H9 (cell line): Measurements from ENCODE around the gene SDHB. TPM values are rescaled to one million over a fixed set of nuclear protein-coding genes. Genes with fewer than 3 reads are reported as not detected.

Experiments
- DNase-seq: peaks from one replicate; pipeline ENCODE4 v3.0.0-alpha.2; 2017
- H2AFZ ChIP-seq: one replicate; pipeline ENCODE4 v1.6.1; 2013; ENCODE audit warnings: mild to moderate bottlenecking, low read length, control low read depth, moderate library complexity
- H2AK5ac ChIP-seq: 2 replicates; pipeline ENCODE4 v1.6.1; 2013; ENCODE audit warnings: low read length, control low read depth, mixed read lengths; ENCODE audit not compliant: insufficient read length
- H2BK120ac ChIP-seq: one replicate; pipeline ENCODE4 v1.6.1; 2013; ENCODE audit warnings: low read depth, mild to moderate bottlenecking, low read length, control low read depth, inconsistent platforms; ENCODE audit not compliant: poor library complexity, severe bottlenecking
- H2BK12ac ChIP-seq: 2 replicates; pipeline ENCODE4 v1.6.1; 2013; ENCODE audit warnings: low read length, control low read depth, mixed read lengths, low read depth; ENCODE audit not compliant: insufficient read length
- H2BK15ac ChIP-seq: 2 replicates; pipeline ENCODE4 v1.6.1; 2013; ENCODE audit warnings: low read depth, low read length, control low read depth
- H2BK20ac ChIP-seq: one replicate; pipeline ENCODE4 v1.6.1; 2013; ENCODE audit warnings: low read depth, mild to moderate bottlenecking, low read length, control low read depth, inconsistent platforms; ENCODE audit not compliant: poor library complexity, severe bottlenecking
- H2BK5ac ChIP-seq: 2 replicates; pipeline ENCODE4 v1.6.1; 2013; ENCODE audit warnings: low read length, control low read depth, mixed read lengths; ENCODE audit not compliant: insufficient read length
- H3K14ac ChIP-seq: 2 replicates; pipeline ENCODE4 v1.6.1; 2013; ENCODE audit warnings: low read length, control low read depth; ENCODE audit not compliant: insufficient read depth
- H3K18ac ChIP-seq: 2 replicates; pipeline ENCODE4 v1.6.1; 2013; ENCODE audit warnings: low read depth, mild to moderate bottlenecking, mixed read lengths, low read length, control low read depth; ENCODE audit not compliant: insufficient read length
- H3K23ac ChIP-seq: 2 replicates; pipeline ENCODE4 v1.6.1; 2013; ENCODE audit warnings: low read length, control low read depth, mixed read lengths, low read depth; ENCODE audit not compliant: insufficient read length
- H3K23me2 ChIP-seq: 2 replicates; pipeline ENCODE4 v1.6.1; 2013; ENCODE audit warnings: low read depth, mild to moderate bottlenecking, mixed read lengths, low read length, control low read depth; ENCODE audit not compliant: insufficient read length, poor library complexity, severe bottlenecking
- H3K27ac ChIP-seq: 2 replicates; pipeline ENCODE4 v1.5.1; 2013; ENCODE audit warnings: low read length, control low read depth, mixed read lengths, low read depth; ENCODE audit not compliant: insufficient read length
- H3K27me3 ChIP-seq: 2 replicates; pipeline ENCODE4 v1.6.1; 2013; ENCODE audit warnings: low read length, control low read depth, inconsistent platforms; ENCODE audit not compliant: insufficient read depth
- H3K4ac ChIP-seq: 2 replicates; pipeline ENCODE4 v1.6.1; 2013; ENCODE audit warnings: low read depth, mild to moderate bottlenecking, control low read depth, inconsistent platforms, low read length, moderate library complexity
- H3K4me1 ChIP-seq: 2 replicates; pipeline ENCODE4 v1.6.1; 2013; ENCODE audit warnings: low read length, control low read depth, inconsistent platforms; ENCODE audit not compliant: insufficient read depth
- H3K4me2 ChIP-seq: 2 replicates; pipeline ENCODE4 v1.6.1; 2013; ENCODE audit warnings: low read length, control low read depth, mixed read lengths; ENCODE audit not compliant: insufficient read length, insufficient read depth
- H3K56ac ChIP-seq: 2 replicates; pipeline ENCODE4 v1.6.1; 2013; ENCODE audit warnings: low read depth, mild to moderate bottlenecking, mixed read lengths, low read length, control low read depth; ENCODE audit not compliant: insufficient read length
- H3K79me1 ChIP-seq: 2 replicates; pipeline ENCODE4 v1.6.1; 2013; ENCODE audit warnings: low read depth, mild to moderate bottlenecking, moderate library complexity, low read length, control low read depth, inconsistent platforms; ENCODE audit not compliant: insufficient read depth, poor library complexity, severe bottlenecking
- H3K79me2 ChIP-seq: 2 replicates; pipeline ENCODE4 v1.6.1; 2013; ENCODE audit warnings: low read length, control low read depth, inconsistent platforms; ENCODE audit not compliant: insufficient read depth
- H3K9ac ChIP-seq: 2 replicates; pipeline ENCODE4 v1.6.1; 2013; ENCODE audit warnings: low read length, control low read depth, mixed read lengths; ENCODE audit not compliant: insufficient read length; ENCODE audit errors: extremely low read depth
- H3K9me3 ChIP-seq: one replicate; pipeline ENCODE4 v1.6.1; 2013; ENCODE audit warnings: low read depth, low read length, inconsistent platforms; ENCODE audit not compliant: control insufficient read depth
- H3T11ph ChIP-seq: one replicate; pipeline ENCODE4 v1.6.1; 2013; ENCODE audit warnings: mild to moderate bottlenecking, low read length, control low read depth, inconsistent platforms
- H4K20me1 ChIP-seq: one replicate; pipeline ENCODE4 v1.6.1; 2013; ENCODE audit not compliant: control insufficient read depth, insufficient read length, insufficient read depth
- H4K5ac ChIP-seq: 2 replicates; pipeline ENCODE4 v1.6.1; 2013; ENCODE audit warnings: low read depth, mild to moderate bottlenecking, mixed read lengths, low read length, control low read depth; ENCODE audit not compliant: insufficient read length
- H4K8ac ChIP-seq: replicated peaks from 2 replicates; pipeline ENCODE4 v1.6.1; 2013; ENCODE audit warnings: low read length, control low read depth, mixed read lengths, low read depth; ENCODE audit not compliant: insufficient read length
- H4K91ac ChIP-seq: 2 replicates; pipeline ENCODE4 v1.6.1; 2013; ENCODE audit warnings: low read depth, mild to moderate bottlenecking, moderate library complexity, mixed read lengths, low read length, control low read depth; ENCODE audit not compliant: insufficient read length
- H3K27ac Mint-ChIP-seq, 3 experiments: 2 replicates in 2 of 3; 3 replicates in 1 of 3; pipeline ENCODE4 v1.8.0; 2020 to 2021; ENCODE audit warnings: mixed read lengths in 3 of 3, mild to moderate bottlenecking in 1 of 3, moderate library complexity in 1 of 3
- H3K27me3 Mint-ChIP-seq: 2 replicates; pipeline ENCODE4 v1.8.0; 2021; ENCODE audit warnings: low read depth, mild to moderate bottlenecking, moderate library complexity, mixed read lengths
- H3K36me3 Mint-ChIP-seq, 3 experiments: 2 replicates in 2 of 3; 3 replicates in 1 of 3; pipeline ENCODE4 v1.8.0; 2020 to 2021; ENCODE audit warnings: low read depth in 3 of 3, mixed read lengths in 3 of 3; ENCODE audit not compliant: insufficient read depth in 1 of 3
- H3K4me1 Mint-ChIP-seq, 2 experiments: 2 replicates each; pipeline ENCODE4 v1.8.0; 2020; ENCODE audit warnings: mixed read lengths in 2 of 2
- H3K4me3 Mint-ChIP-seq, 2 experiments: 2 replicates in 1 of 2; 3 replicates in 1 of 2; pipeline ENCODE4 v1.8.0; 2020 to 2021; ENCODE audit warnings: mild to moderate bottlenecking in 2 of 2, mixed read lengths in 2 of 2, moderate library complexity in 1 of 2
- H3K9me3 Mint-ChIP-seq, 2 experiments: 2 replicates in 1 of 2; 3 replicates in 1 of 2; pipeline ENCODE4 v1.8.0; 2020; ENCODE audit warnings: mild to moderate bottlenecking in 2 of 2, mixed read lengths in 2 of 2, moderate library complexity in 1 of 2
- CTCF ChIP-seq: fragments of 200-600 bp; sonication (generic); conservative IDR thresholded peaks from 3 replicates; pipeline ENCODE4 v1.8.0; 2021; ENCODE audit warnings: antibody characterized with exemption, mild to moderate bottlenecking
- WGBS: extraction: QIAGEN DNeasy Blood & Tissue Kit; methylation state at CpG from one replicate; pipeline ENCODE4 v1.1.7; 2013; ENCODE audit warnings: missing lambda C conversion rate, low lambda C conversion rate, mixed read lengths; ENCODE audit not compliant: insufficient read length; ENCODE audit errors: extremely low coverage; 5-methylcytosine and 5-hydroxymethylcytosine counted together
- total RNA-seq: library from RNA; stranded (reverse); gene quantifications from 2 replicates; pipeline ENCODE4 v1.2.1, GENCODE V29; 2021

The SDHB gene
- total RNA-seq, 1 experiment from 2014 or later: 77.5 TPM

GRCh38 chr1:17101261-17101660, 47.4 kb upstream of the SDHB start:
- H3K4me1 Mint-ChIP-seq: peaks cover 13 to 20% of the 10 kb centered on the region in 2 experiments
- Histone ChIP-seq H3K79me1 (no peaks in the 10 kb centered on the region), H3K4ac (no peak overlapping the region), H3K56ac (no peak overlapping the region), H3T11ph (no peak overlapping the region), H4K91ac (no peak overlapping the region), H4K20me1 (no peaks in the 10 kb centered on the region), H3K4me1 (no peaks in the 10 kb centered on the region), H3K4me2 (no peak overlapping the region), H4K5ac (no peak overlapping the region), H3K23ac (no peak overlapping the region), H4K8ac (no peak overlapping the region), H3K9me3 (no peaks in the 10 kb centered on the region), H3K23me2 (no peaks in the 10 kb centered on the region), H2BK5ac (no peak overlapping the region), H3K18ac (no peak overlapping the region), H3K27ac (no peak overlapping the region), H3K79me2 (no peaks in the 10 kb centered on the region), H3K9ac (no peak overlapping the region), H2BK120ac (no peak overlapping the region), H3K14ac (no peak overlapping the region), H2AFZ (no peak overlapping the region), H2BK20ac (no peak overlapping the region), H2BK12ac (no peak overlapping the region), H2BK15ac (no peak overlapping the region), H2AK5ac (no peak overlapping the region), H3K27me3 (no peaks in the 10 kb centered on the region)
- TF ChIP-seq CTCF: no peak
- H3K36me3 Mint-ChIP-seq: no peaks in the 10 kb centered on the region
- no peaks in the 10 kb centered on the region; the same call in 1 of the 2 replicates for H3K27me3 Mint-ChIP-seq
- no CpG with 5 or more reads among the region's 4 CpGs for WGBS
- no peak for DNase-seq
- no peak overlapping the region for H3K4me3 Mint-ChIP-seq
- H3K27ac Mint-ChIP-seq: no peak overlapping the region; a peak in 1 of 7 replicates
- H3K9me3 Mint-ChIP-seq: no peaks in the 10 kb centered on the region; a peak in 1 of 5 replicates
